Stimulated activated CD8-positive, alpha-beta memory T cell treated with anti-CD3 and anti-CD28 coated beads, Interleukin-2, amount 100 ng/mL, for 1 hour (primary cell): ENCODE data around the gene SND1.
"Not testable (repeated sequence)": the region's sequence is repeated elsewhere in the genome, so short reads cannot be mapped to it uniquely, and the experiment has no call there.

Source experiments
- DNase-seq, 2 donors: peaks; one replicate each; pipeline ENCODE4 v3.0.0-alpha.2; 2020; ENCODE audit warnings: low read depth in 2 of 2

SND1 gene

DNA sequence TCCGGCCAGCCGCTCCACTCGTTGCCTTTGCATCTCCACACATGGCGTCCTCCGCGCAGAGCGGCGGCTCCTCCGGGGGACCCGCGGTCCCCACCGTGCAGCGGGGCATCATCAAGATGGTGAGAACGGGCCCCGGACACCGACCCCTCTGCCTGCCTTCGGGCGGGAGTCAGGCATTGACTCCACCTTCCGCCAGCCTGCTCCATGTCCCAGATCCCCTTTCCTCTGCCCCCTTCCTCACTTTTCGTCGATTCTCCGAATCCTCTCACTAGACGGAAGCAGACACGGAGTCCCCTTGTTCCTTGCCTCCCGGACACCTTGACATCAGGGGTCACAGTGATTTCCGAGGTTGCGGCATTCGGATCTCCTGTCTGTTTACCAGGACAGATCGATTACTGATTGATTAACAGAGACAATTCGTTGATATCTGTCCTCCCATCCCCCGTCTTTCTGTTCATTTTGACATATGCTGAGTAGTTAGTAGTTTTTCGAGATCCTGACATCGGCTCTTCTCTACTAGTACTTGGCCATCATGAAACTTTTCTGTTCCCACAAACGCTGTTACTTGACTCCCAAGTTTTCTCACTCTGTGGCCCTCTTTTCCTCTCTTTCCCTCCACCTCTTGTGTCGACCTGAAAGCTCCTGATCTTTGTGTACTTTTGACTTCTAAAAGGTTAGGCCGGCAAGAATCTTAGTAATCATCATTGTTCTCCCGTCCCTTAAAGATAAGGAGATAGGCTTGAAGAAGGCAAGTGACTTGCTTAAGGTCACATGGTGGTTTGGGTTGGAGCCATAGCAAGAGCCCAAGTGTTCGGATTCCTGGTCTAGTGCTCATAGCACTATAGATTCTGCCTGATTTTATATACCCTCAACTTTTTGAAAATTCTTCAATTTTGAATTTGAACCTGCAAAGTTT lies 597 bp downstream of the SND1 start:
- no peak for DNase-seq

DNA sequence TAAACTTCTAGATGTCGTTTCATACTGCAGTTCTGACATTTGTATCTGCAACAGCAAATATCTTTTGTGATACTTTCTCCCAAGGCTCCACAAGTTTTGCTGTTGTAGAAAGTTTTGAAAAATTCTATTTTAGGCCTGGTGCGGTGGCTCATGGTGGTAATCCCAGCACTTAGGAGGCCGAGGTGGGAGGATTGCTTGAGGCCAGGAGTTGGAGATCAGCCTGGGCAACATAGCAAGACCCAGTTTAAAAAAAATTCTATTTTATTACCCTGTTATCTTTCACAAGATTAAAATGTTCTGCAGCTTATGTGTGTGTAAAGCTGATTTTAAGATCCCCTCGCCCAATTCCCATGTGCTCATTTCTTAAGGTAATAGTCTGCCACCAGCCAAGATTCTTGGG lies 1.4 kb downstream of the SND1 start:
- DNase-seq: no peak

DNA sequence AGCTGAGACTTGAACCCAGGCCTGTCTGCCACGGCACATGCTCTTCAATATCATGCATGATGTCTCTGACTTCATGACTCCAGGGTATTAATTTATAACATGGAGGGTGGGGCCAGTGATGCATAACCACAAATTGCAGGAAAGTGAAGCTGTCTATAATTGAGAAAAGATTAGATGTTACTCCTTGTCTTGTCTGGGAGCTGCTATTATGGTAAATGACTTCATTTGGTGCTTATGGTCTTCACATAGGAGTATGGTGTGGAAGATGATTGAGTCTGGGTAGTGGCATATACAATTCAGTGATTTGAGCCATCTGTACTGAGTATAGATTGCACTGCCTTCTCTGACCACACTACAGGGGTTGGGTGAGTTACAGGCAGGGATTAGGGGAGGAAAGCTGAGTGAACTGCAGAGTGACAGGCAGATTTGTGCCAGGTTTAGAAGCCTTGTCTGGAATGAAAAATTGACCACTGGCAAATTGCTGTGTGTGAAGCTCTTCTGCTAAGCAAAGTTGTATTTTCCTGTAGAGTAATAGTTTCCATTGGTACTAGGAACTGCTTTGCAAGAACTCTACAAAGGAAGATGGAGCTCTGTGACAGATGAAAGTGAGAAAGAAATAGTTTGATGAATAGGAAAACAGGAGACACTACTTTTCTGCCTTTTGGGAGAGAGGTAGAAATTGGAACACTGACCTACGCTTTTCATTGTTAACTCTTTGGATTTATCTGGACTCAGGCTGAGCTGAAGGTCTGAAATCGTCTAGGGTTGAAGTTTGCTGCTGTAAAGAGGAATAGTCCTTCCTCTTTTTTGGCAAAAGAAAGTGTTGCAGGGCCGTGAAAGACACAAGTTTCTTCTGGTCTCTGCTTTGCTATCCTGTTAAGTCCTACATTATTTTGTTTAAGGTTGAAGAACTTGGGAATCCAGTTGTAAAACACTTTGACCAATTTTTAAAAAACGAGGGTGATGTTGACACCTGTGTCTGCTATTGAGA lies 2.7 kb downstream of the SND1 start:
- no peak for DNase-seq

DNA sequence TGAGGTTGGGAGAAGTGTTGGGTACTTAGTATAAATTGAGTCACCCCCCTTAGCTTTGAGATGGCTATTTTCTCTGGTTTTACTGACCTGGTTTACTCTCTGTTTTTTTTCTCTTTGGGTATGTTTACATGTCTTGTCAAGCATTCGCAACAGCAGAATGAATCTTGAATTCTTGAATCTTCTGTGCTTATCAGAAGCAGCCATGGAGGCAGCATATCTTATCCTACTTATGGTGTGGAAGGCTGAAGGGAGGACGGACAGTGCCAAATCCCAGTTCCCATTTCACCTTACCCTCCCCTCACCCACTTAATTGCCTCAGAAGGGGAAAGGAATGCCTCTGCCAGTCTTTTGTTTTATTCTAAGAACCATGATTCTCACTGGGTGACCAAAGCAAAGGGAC lies 3.7 kb downstream of the SND1 start:
- DNase-seq: no peak

DNA sequence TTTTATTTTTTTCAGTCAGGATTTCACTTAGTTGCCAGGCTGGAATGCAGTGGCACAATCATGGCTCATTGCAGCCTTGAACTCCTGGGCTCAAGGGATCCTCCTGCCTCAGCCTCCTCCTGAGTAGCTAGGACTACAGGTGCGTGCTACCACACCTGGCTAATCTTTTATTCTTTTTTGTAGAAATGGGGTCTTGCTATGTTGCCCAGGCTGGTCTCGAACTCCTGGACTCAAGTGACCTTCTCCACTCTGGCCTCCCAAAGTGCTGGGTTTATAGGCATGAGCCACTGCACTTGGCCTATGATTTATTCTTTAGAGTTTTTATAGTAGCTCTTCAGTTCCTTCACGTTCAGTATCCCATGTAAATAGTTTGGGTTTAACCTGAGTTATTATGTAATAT lies 5.5 kb downstream of the SND1 start:
- DNase-seq: no peak

DNA sequence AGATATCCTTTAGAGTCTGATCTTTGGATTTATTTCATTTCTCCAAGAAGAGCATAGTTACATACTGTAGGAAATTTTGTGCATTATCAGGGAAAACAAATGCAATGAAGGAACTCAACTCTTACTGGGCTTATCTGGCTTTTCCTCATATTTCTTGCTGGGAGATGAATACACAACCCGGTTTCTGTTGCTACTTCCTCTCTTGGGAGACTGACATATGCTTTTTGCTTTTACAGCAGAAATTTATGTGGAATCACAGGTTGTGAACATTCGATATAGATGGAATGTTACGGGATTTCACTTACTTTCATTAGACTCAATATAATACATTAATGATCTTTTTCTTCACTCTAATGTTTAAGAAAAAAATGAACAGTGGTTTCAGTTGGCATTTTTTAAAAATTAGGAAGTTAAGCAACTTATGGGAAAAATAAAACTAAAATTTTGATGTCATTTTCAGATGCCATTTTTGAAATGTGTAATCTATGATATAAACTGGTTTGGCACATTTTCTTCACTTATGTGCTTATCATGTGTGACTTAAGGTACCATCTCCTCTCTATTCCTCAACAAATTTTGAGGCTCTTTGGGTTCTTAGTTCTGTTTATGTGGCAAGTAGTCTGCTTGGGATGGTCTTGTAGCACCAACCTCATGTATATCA lies 7.1 kb downstream of the SND1 start:
- no peak for DNase-seq

DNA sequence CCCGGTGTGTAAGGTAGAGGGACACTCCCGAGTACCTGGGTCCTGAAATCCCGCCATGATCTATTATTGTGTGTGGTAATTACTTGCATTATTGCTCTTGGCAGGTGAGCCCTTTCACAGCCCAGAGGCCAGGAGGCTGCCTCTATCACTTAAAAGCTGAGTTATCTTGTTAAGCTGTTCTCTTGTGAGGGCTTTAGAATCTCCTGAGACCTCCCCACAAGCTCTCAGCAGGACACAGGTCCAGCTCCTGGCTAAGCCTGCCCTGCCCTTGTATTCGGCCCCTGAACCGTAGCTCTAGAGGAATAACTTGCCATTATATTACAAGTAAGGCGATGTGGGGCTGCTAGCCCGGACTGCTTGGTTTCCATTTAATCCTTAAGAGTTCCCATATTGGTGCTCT lies 13.9 kb downstream of the SND1 start:
- DNase-seq: no peak

DNA sequence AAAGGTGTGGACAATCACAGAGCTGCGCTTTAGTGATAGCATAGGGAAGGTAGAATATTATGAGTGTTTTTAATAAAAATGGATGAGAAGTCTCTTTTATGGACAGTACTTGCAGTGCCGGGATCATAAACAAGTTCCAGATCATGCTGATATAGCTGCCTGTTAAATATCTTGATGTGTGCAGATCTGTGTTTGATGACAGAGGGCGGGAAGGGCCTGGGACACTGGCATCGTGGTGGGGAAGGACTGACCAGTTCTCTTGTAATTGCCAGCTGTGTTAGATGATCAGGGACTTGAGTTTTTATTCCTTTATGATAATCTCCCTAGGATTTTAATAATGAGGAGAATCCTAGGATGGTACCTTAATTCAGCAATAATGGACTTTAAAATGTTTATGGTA lies 14.6 kb downstream of the SND1 start:
- DNase-seq: no peak

DNA sequence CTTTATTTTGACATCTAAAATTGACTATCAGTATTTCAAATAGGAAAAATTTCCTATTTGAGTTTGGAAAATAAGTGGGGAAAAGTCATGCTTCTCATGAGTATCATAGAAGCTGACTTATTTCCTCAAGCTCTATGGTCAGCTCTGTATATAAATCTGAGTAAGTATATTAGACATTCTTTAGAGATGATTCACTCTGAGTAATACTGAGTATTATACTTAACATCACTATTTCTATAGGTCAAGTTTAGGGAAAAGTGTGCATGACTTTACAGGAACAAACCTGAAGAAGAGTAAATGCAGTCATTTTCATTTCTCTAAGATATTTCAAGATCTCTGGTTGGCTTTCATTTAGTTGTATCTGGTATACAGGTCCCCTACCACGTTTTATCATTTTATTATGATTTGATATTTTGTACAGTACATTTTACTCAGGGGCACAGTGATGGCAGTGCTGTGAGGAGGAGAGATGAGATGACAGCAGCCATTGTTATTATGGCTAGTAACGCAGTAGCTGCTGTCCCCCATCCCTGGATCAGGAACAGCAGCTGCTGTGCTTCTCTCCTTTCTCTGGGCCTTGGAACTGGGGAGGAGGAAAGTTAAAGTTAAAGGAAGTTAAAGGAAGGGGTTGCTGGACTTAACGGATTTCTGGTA lies 15.2 kb downstream of the SND1 start:
- DNase-seq: no peak

DNA sequence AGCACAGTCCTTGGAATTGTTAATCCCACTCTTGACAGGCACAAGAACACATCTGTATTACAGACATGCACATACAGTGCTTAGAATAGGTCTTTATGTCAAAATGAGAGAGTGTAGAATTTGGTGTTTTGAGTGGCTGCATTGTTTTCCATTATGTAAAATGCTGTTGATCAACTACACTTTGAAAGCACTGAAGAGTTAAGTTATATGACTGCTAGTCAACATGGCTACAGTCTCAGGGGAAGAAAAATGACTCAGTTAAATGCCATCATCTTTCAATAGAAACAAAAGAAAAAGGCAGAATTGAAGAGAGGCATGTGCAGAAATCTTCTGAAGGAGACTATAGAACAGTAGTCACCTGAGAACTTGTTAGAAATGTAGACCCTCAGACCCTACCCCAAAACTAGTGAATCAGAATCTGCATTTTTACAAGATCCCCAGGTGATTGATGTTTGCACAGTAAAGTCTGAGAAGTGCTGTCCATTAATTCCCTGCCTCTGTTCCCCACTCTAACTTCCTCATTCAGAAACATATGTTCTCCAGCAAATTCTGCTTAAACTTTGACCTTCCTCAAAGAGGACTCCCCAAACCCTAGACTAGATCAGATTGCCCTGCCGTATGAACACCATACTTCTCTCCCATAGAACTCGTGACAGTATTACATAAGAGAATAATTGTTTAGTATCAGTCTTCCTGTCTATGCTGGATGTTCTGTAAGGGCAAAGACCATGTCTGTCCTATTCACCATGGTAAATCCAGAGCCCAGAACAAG lies 16.0 kb downstream of the SND1 start:
- no peak for DNase-seq

DNA sequence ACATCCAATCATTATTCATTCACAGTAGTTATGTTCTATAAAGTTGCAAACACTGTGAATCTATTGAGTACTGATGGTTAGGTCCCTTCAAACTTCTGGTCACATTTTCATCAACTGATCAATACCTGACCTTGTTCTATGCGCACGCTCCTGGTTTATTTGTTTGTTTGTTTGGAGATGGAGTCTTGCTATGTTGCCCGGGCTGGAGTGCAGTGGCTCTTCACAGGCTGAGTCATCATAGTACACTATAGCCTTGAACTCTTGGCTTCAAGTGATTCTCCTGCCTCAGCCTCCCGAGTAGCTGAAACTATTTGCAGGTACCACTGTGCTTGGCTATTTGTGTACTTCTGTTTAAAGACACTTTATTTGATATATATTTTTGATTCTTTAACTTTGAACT lies 19.3 kb downstream of the SND1 start:
- no peak for DNase-seq

DNA sequence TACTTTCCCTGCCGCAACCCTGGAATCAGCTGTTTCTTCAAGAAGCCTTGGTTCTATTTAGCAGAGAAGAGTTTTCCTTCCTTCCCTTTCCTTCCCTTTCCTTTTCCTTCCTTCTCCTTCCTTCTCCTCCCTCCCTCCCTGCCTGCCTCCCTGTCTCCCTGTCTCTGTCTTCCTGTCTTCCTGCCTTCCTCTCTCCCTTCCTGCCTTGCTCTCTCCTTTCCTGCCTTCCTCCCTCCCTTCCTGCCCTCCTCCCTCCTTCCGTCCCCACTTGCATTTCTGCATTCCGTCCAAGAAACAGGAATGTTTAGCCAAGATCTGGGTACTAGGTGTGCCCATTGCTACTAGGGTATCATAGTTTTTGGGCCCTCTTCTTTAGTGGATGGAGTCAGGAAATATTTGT lies 21.9 kb downstream of the SND1 start:
- no peak for DNase-seq

DNA sequence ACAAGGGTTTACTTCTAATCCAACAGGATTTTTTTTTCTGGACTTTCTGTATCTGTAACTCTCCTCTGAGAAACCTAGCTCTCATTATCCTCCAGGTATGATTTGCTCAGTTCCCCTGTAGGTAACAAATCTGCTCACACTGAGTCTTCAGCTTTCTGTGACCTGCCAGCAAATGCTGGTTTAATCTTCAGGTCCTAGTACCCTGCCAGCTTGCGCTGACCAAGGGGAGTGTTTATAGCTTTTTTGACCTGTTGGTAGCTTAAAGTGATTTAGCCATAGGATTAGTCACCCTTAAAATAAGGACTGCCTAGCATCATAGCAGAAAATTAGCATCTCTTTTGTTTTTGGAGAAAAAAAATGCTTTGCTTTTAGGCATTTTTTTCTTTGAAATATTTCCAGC lies 22.4 kb downstream of the SND1 start:
- DNase-seq: no peak

DNA sequence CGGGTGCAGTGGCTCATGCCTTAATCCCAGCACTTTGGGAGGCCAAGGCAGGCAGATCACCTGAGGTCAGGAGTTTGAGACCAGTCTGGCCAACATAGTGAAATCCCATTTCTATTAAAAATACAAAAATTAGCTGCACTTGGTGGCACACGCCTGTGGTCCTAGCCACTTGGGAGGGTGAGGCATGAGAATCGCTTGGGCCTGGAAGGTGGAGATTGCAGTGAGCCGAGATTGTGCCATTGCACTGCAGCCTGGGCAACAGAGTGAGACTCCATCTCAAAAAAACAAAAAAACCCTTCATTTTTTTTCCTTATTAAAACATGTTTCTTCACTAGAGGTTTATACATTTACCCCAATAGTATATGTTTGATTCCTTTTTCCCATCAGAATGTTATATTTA lies 22.9 kb downstream of the SND1 start:
- not testable (repeated sequence) for DNase-seq

DNA sequence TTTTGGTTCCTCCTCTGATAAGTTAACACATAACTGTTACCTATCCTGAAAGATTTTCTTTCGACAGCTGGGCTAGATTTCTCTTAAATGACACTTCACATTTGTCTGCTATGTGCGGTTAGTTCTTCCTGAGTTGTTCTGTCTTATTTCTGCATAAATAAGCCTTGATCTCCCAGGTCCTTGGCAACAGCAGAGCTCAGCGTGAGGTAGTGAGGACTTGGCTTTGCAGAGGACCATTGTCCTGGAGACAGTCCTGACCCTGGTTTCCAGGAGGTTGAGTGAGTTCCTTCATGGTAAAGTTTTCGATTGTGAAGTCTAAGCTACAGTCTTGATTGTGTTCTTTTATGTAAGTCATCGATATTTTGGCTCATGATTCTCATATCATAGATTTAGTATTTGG lies 23.7 kb downstream of the SND1 start:
- DNase-seq: no peak

DNA sequence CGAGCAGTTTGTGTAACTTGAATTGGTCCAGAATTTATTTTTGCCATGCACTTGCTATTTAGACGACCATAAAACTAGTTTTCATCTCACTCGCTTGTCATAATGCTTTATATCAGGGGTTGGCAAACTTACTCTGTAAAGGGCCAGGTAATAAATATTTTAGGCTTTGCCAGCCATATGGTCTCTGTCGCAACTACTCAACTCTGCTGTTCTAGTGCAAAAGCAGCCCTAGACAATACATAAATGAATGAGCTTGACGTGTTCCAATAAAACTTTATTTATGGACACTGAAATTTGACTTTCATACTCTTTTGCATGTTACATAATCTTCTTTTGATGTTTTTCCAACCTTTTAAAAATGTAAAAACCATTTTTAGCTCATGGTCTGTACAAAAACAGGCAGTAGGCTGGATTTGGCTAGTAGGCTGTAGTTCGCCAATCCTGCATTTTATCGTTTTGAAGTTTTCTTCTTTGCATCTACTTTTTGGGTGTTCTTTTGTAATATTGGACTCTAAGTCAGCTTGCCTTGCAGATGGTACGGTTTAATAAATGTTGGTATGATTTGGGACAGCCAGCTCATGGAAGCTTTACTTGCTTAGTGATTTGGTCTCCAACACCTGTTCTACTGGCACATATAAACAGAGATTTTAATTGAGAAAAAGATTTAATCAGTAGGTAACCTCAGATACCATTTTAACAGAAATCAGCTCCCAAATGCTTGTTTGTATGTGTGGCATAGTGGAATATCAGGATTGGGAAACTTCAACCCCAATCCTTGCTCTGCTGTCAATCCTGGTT lies 25.6 kb downstream of the SND1 start:
- no peak for DNase-seq

DNA sequence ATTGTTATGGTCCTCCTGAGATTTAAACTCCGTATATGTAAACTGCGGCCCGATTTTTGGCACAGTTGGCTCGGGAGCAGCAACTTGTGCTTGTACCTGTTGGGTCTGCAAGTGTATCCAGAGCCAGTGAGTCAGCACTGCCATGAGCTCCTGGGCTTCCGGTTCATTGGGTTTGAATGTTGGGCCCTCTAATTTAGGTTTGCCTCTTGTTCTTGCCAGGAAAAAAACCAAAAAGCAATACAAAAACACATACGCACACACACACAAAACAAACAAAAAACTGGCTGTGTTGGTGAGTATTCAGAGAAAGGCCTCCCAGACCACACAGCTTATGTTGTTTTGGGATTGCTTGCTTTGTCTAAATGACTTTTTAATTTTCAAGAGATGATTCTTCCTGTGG lies 26.3 kb downstream of the SND1 start:
- DNase-seq: no peak

DNA sequence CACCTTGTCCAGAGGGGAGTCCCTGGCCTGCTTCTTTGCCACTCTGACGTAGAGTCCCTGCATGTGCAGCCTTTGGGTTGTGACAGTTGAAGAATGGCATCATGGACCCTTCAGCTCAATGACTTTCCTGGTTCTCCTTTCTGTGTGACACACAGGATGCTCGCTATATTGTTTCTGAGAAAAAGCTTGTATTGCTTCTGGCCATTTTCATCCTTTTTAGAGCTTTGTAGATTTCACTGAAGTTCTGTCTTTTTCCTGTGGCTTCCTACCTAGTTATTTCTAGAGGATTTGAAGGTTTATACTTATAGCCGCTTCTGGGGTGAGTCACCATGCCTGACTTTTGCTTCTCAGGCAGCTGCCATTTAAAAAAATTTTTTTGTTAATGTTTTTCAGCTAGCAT lies 27.0 kb downstream of the SND1 start:
- DNase-seq: no peak

DNA sequence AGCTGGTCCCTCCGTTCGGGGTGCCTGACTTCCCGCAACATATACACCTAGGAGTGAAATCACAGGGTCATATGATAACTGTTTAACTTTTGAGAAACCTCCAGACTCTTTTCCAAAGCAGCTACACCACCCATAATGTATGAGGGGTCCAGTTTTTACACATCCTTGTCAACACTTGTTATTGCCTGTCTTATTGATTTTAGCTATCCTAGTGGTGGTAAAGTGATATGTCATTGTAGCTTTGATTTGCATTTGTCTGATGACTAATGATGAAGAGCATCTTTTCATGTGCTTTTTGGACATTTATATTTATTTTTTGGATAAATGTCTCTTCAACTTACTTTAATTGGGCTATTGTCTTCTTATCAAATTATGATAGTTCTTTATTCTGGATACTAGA lies 29.0 kb downstream of the SND1 start:
- DNase-seq: no peak

DNA sequence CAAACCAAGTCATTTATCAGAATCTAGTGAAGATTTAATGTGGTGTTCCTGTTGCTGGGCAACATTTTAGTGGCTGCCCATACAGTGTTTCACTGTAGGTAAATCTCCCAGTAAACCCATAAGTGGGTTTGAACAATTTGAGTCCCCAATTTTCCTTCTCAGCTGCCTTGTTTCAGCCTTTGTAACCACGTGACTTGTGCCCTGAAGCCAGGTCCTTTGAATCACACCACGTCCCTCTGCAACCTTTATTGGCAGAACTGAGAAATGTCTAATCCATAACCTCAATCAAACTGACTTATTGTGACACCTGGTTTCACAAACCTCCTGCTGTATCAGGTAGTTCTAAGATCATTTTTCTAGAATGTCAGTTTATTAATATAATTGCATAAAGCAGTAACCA lies 30.1 kb downstream of the SND1 start:
- no peak for DNase-seq
